Hepatocyte (in vitro differentiated cells): ENCODE data around the gene GABBR2.

Source experiments
- CTCF ChIP-seq: fragments of 200-600 bp; sonication (generic); IDR thresholded peaks from 2 replicates; pipeline ENCODE4 v1.5.1; 2016; ENCODE audit warnings: antibody characterized with exemption, mild to moderate bottlenecking; ENCODE audit not compliant: poor library complexity
- EZH2 ChIP-seq: fragments of 200-600 bp; sonication (generic); IDR thresholded peaks from 2 replicates; pipeline ENCODE4 v1.6.1; 2016; ENCODE audit warnings: antibody characterized with exemption, mild to moderate bottlenecking, borderline replicate concordance
- EZH2phosphoT487 ChIP-seq: fragments of 200-600 bp; sonication (generic); IDR thresholded peaks from one replicate; pipeline ENCODE4 v1.6.1; 2018; ENCODE audit warnings: antibody characterized with exemption, mild to moderate bottlenecking, low read depth, moderate library complexity; ENCODE audit not compliant: unreplicated experiment, severe bottlenecking

DNA sequence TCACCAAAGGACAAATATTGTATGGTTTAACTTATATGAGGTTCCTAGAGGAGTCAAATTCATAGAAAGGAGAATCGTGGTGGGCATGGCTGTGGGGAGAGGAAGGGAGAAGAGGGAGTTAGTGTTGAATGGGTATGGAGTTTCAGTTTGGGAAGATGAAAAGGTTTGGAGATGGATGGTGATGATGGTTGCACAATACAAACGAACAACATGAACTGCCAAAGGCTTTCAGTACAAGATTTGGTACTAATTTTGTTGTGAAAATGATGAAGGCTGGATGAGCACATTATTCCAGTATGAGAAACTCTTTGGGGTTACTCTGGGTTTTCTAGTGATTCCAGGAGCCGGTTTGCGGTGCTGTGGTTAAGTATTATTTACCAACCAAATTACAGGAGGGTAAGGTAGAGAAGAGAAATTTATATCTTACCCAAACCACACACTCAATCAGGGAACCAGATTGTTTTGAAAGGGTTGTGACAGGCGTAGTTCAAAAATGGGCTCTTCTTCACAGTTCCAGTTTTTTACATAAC lies 341.3 kb downstream of the GABBR2 start:
- TF ChIP-seq CTCF = no peak
- no peak for TF ChIP-seq EZH2
- no peak for TF ChIP-seq EZH2phosphoT487
